NB4 (cell line): ENCODE measurements around the gene SLC7A5.
"Not testable (repeated sequence)": the region's sequence is repeated elsewhere in the genome, so short reads cannot be mapped to it uniquely, and the experiment has no call there.

Source experiments
- DNase-seq: peaks from one replicate; pipeline ENCODE4 v3.0.0; 2010; ENCODE audit warnings: low read depth
- H3K4me3 ChIP-seq: one replicate; pipeline ENCODE4 v1.5.1; 2011; ENCODE audit warnings: mild to moderate bottlenecking, low read depth, low read length, moderate library complexity
- CTCF ChIP-seq: IDR thresholded peaks from one replicate; pipeline ENCODE4 v1.5.1; 2012; ENCODE audit warnings: low read depth, low read length
- MAX ChIP-seq: IDR thresholded peaks from 2 replicates; pipeline ENCODE4 v1.6.1; 2011; ENCODE audit warnings: low read depth, low read length
- MYC ChIP-seq: IDR thresholded peaks from 2 replicates; pipeline ENCODE4 v1.6.1; 2011; ENCODE audit warnings: low read depth, low read length
- POLR2A ChIP-seq: IDR thresholded peaks from 2 replicates; pipeline ENCODE4 v1.6.1; 2011; ENCODE audit warnings: mild to moderate bottlenecking; ENCODE audit not compliant: insufficient read length; ENCODE audit errors: extremely low read depth

SLC7A5 gene

GRCh38 chr16:87829622-87829980 lies 39.7 kb downstream of the SLC7A5 start:
- TF ChIP-seq MAX, result no peak
- no peak for TF ChIP-seq MYC
- no peak for TF ChIP-seq CTCF
- TF ChIP-seq POLR2A, result no peak
- no peak overlapping the region for H3K4me3 ChIP-seq
- DNase-seq, result no peak

DNA sequence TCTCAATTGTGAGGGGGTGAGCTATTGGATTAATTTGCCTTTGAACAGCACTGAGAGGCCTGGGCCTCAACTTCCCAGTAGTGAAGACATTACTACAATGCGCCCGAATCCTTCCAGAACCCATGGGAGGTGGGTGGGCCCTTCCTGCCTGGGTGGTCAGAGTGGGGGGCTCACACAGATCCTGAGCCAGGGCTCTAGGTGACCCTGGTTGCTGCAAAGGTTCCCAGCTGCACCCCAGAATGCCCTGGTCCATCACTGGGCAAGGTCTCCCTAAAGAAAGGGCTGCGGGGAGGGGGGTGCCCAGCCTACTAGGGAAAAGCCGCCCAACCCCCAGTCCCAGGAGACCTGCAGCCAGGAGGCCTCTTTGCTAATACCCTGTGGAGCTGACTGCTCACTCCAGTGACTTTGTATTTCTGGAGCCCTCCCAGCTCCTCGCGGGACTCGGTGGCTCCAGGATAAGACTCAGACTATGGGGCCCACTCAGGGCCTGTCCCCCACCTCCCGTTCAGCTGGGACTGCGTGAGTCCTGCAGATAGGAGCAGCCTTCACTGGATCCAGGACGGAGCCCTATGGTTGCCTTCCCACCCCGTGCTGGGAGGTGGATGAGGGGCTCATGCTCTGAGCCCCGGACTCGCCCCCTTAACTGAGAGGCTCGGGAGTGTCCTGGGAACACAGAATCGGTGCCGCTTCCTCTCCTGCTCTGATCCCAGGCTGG lies 40.2 kb downstream of the SLC7A5 start:
- TF ChIP-seq POLR2A, result no peak
- no peak for TF ChIP-seq CTCF
- no peak for TF ChIP-seq MAX
- no peak for TF ChIP-seq MYC
- peak; percentile 53 for DNase-seq
- no peak overlapping the region for H3K4me3 ChIP-seq

DNA sequence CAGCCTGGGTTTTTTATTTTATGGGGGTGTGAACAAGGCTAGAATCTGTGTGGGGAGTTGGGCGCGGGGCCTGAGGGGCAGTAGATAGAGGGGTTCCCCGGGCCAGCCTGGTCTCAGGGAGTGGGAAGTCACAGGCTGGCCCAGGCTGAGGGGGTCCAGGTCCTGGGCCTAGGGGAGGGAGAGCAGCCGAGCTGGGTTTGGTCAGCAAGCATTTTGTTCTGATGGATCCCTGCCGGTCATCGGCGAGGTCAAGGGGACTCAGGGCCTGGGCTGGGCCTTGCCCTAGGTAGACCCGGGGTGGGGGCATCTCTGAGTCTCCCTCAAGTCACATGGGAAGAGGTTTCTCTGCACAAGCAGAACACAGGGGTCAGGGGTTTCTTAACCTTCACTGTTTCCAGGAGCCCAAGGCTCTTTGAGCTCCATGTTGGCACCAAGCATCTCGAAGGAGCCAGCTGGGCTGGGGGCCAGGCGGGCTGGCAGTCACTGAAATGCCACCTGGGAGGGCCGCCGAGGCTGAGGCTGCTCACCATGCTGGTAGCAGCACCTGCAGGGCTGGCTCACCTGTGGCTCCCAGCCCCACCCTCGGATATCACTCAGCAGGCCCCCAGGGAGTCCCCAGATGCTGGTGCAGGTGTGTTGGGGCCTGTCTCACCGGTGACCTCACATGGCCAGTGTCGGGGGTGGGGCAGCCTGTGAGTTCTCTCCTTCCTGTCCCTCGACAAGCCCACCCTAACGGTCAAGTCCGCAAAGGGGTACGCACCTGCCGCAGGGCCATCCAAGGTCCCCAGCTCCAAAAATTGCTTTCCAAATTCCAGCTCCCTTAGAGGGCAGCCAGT lies 41.0 kb downstream of the SLC7A5 start:
- TF ChIP-seq MAX, result no peak
- no peak for TF ChIP-seq POLR2A
- no peak for TF ChIP-seq MYC
- no peak for TF ChIP-seq CTCF
- H3K4me3 ChIP-seq, result no peak overlapping the region
- no peak for DNase-seq

DNA sequence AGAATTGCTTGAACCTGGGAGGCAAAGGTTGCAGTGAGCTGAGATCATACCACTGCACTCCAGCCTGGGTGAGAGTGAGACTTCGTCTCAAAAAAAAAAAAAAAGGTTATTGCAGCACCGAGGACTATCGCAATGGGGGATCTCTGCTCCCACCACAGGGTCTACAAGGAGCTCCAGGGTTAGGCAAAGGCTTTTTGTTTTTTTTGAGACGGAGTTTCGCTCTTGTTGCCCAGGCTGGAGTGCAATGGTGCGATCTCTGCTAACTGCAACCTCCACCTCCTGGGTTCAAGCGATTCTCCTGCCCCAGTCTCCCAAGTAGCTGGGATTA lies 41.8 kb downstream of the SLC7A5 start:
- H3K4me3 ChIP-seq, DNase-seq: not testable (repeated sequence)

DNA sequence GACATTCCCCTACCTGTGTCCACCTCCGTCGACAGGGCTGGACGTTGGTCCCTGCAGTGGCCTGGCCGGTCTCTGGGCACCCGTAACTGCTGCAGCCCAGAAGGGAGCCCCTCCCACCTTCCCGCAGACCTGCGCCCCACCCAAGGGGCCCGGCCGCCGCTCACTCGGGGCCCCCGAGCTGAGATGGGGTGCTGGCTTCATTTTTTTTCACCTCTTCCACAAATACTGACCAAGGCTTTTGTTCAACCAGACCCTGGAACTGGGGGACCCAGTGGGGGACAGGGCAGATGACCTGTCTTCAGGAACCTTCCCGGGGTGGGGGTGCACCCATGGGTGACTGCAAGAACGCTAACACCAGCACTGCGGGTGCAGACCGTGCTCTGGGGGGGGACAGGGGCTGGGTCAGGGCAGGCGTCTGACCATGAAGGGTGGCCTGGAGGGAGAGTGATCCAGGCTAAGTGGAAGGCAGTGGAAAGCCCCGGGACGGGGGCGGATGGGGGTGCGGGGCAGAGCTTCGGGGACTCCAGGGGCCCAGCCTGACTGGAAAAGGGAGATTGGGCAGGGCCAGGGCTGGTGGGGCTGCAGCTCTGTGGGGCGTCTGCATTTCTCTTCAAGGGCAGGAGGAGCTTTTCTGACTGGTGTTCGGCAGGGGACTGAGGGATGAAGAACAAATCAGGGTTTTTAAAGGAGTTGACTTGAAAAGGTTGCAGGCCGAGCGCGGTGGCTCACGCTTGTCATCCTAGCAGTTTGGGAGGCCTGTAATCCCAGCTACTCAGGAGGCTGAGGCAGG lies 42.3 kb downstream of the SLC7A5 start:
- no peak for DNase-seq
- TF ChIP-seq MAX (no peak), POLR2A (no peak), CTCF (no peak), MYC (no peak)
- no peak overlapping the region for H3K4me3 ChIP-seq

- DNase-seq, H3K4me3 ChIP-seq: not testable (repeated sequence)
These were observed 42.9 kb downstream of the SLC7A5 start for GRCh38 chr16:87826407-87826797.

- DNase-seq, H3K4me3 ChIP-seq: not testable (repeated sequence)
These were observed 43.5 kb downstream of the SLC7A5 start for GRCh38 chr16:87825842-87826120.
